KMS-11 (cell line): ENCODE measurements around the gene GPD1.
A peak's percentile ranks its signal among the peaks of the same experiment; 100 is the strongest.

Experiments used
- H2AFZ ChIP-seq: fragments of 200-600 bp; sonication (generic); 2 replicates; pipeline ENCODE4 v1.6.1; 2016; ENCODE audit warnings: antibody characterized with exemption, mixed run types, low read depth
- H3K27ac ChIP-seq: fragments of 200-600 bp; sonication (generic); 2 replicates; pipeline ENCODE4 v1.6.1; 2016; ENCODE audit warnings: mild to moderate bottlenecking, mixed run types
- H3K27me3 ChIP-seq: fragments of 200-600 bp; sonication (generic); 2 replicates; pipeline ENCODE4 v1.6.1; 2017; ENCODE audit warnings: mild to moderate bottlenecking, low read depth, mixed run types, moderate library complexity; ENCODE audit not compliant: insufficient read depth
- H3K36me3 ChIP-seq: fragments of 200-600 bp; sonication (generic); 2 replicates; pipeline ENCODE4 v1.6.1; 2017; ENCODE audit warnings: mild to moderate bottlenecking, mixed run types; ENCODE audit not compliant: insufficient read depth
- H3K4me1 ChIP-seq: fragments of 200-600 bp; sonication (generic); 2 replicates; pipeline ENCODE4 v1.6.1; 2016; ENCODE audit warnings: mild to moderate bottlenecking, low read depth, mixed run types; ENCODE audit not compliant: poor library complexity, severe bottlenecking
- H3K4me2 ChIP-seq: fragments of 200-600 bp; sonication (generic); 2 replicates; pipeline ENCODE4 v1.7.0; 2016; ENCODE audit warnings: mild to moderate bottlenecking, mixed run types
- H3K4me3 ChIP-seq: fragments of 200-600 bp; sonication (generic); IDR thresholded peaks from 2 replicates; pipeline ENCODE4 v1.6.1; 2017; ENCODE audit warnings: low read depth, low read length, mixed read lengths; ENCODE audit not compliant: insufficient read depth
- H3K79me2 ChIP-seq: fragments of 200-600 bp; sonication (generic); 2 replicates; pipeline ENCODE4 v1.6.1; 2016; ENCODE audit warnings: low read depth, mixed run types; ENCODE audit not compliant: insufficient read depth
- H3K9ac ChIP-seq: fragments of 200-600 bp; sonication (generic); 2 replicates; pipeline ENCODE4 v1.6.1; 2016; ENCODE audit warnings: mild to moderate bottlenecking, mixed run types
- H4K20me1 ChIP-seq: fragments of 200-600 bp; sonication (generic); 2 replicates; pipeline ENCODE4 v1.6.1; 2016; ENCODE audit warnings: mild to moderate bottlenecking, mixed run types; ENCODE audit not compliant: insufficient read depth
- TF ChIP-seq, protein P1 (sequence below): fragments of 200-600 bp; sonication (generic); conservative IDR thresholded peaks from 2 replicates; pipeline ENCODE4 v1.6.1; 2017; ENCODE audit warnings: low read depth, mild to moderate bottlenecking, antibody characterized with exemption, low read length, moderate library complexity, mixed read lengths

GPD1 gene

DNA sequence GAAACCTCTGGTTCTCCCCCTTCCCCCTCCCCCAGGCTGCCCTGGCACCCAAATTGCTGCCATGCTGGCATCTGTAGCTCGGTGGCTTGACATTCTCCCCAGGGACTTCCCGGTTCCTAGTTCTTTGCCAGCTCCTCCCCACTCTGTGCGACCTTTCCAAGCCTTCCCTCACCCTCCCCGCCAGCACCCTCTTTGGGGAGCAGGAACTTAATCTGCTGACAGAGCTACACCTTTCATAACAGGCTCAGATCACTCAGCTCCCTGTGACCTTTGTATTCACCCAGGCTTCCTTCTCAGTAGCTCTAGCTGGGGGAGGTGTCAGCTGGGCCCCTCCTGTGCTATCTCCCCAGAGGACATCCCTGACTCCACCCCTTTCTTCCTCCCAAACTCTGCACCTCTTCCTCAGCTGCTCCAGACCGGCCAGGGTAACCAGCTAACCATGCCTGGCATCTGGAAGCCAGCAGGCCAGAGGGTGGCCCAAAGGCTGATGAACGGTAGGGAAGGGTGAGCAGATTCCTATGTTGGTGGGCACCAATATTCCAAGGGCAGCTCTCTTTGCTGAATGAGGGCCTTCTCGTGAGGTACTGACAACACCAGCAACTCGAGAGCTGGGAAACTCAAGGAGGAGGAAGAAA, 6.4 kb downstream of the GPD1 start:
- Histone ChIP-seq H3K9ac (peak overlapping the region; percentile 50), H3K27ac (peak overlapping the region; percentile 92), H3K4me2 (peak overlapping the region; percentile 93), H3K4me3 (no peak overlapping the region), H3K27me3 (no peaks in the 10 kb centered on the region), H4K20me1 (no peaks in the 10 kb centered on the region), H3K79me2 (peaks cover 27% of the 10 kb centered on the region), H3K4me1 (peaks cover 50% of the 10 kb centered on the region), H2AFZ (peak overlapping the region; percentile 53), H3K36me3 (no peaks in the 10 kb centered on the region)
- TF ChIP-seq, protein P1, sequence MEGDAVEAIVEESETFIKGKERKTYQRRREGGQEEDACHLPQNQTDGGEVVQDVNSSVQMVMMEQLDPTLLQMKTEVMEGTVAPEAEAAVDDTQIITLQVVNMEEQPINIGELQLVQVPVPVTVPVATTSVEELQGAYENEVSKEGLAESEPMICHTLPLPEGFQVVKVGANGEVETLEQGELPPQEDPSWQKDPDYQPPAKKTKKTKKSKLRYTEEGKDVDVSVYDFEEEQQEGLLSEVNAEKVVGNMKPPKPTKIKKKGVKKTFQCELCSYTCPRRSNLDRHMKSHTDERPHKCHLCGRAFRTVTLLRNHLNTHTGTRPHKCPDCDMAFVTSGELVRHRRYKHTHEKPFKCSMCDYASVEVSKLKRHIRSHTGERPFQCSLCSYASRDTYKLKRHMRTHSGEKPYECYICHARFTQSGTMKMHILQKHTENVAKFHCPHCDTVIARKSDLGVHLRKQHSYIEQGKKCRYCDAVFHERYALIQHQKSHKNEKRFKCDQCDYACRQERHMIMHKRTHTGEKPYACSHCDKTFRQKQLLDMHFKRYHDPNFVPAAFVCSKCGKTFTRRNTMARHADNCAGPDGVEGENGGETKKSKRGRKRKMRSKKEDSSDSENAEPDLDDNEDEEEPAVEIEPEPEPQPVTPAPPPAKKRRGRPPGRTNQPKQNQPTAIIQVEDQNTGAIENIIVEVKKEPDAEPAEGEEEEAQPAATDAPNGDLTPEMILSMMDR, result no peak

DNA sequence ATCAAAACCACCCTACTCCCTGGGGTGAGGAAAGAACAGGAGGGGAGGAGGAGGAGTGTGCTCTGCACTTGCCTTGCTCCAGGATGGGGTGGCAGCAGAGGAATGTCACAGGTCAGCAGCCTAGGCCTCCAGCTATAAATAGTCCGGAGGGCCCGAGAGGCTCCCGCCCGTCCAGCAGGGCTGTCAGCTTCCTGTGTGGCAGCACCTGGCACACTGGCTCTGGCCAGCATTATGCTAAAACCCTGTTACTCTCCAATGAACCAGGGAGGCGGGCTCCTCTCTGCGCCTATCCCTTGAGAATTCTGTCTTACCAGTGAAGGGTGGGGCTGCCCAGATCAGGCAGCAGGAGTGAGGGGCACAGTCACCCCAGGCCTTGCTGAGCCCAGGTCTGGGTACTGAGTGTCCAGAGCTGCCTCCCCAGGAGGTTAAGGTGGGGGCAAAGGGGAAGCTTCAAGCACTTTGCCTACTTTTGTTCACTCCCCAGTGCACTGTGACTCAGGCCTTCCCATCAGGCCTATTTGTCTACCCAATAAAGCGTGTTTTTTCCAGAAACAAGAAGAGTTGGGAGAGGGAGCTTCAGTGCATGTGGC, 7.0 kb downstream of the GPD1 start:
- no peak overlapping the region for H3K4me3 ChIP-seq
- H3K27me3 ChIP-seq, result no peaks in the 10 kb centered on the region
- TF ChIP-seq, protein P1, result no peak
- peaks cover 50% of the 10 kb centered on the region for H3K4me1 ChIP-seq
- peak overlapping the region; percentile 50 for H3K9ac ChIP-seq
- H2AFZ ChIP-seq, result peak overlapping the region; percentile 53
- H3K79me2 ChIP-seq, result peaks cover 32% of the 10 kb centered on the region
- no peaks in the 10 kb centered on the region for H4K20me1 ChIP-seq
- H3K36me3 ChIP-seq, result no peaks in the 10 kb centered on the region
- peak overlapping the region; percentile 92 for H3K27ac ChIP-seq
- peak overlapping the region; percentile 93 for H3K4me2 ChIP-seq

DNA sequence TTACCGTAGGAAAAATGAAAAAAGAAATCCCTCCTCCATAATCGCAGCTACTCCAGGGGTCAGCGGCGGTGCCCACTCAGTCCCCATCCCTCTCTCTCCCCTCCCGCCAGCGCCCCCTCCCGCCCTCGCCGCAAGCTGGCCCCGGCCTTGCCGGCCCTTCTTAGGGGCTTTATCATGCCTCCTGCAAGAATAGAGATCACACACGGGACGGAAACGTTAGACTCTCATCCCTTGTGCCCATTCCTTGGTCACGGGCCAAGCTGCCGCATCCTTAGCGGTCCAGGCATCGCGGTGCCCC, 7.5 kb downstream of the GPD1 start:
- H3K9ac ChIP-seq, result peak overlapping the region; percentile 50; the same call in 1 of the 2 replicates
- no peak overlapping the region for H3K4me3 ChIP-seq
- H3K36me3 ChIP-seq, result no peaks in the 10 kb centered on the region
- H3K27ac ChIP-seq, result peak overlapping the region; percentile 92
- H3K27me3 ChIP-seq, result no peaks in the 10 kb centered on the region
- H3K4me2 ChIP-seq, result peak overlapping the region; percentile 93
- peak overlapping the region; percentile 53 for H2AFZ ChIP-seq
- H4K20me1 ChIP-seq, result no peaks in the 10 kb centered on the region
- TF ChIP-seq, protein P1, result 0 out of 2 replicates have a peak, but pooled peaks have one; percentile 88
- peaks cover 37% of the 10 kb centered on the region for H3K79me2 ChIP-seq
- peaks cover 50% of the 10 kb centered on the region for H3K4me1 ChIP-seq

DNA sequence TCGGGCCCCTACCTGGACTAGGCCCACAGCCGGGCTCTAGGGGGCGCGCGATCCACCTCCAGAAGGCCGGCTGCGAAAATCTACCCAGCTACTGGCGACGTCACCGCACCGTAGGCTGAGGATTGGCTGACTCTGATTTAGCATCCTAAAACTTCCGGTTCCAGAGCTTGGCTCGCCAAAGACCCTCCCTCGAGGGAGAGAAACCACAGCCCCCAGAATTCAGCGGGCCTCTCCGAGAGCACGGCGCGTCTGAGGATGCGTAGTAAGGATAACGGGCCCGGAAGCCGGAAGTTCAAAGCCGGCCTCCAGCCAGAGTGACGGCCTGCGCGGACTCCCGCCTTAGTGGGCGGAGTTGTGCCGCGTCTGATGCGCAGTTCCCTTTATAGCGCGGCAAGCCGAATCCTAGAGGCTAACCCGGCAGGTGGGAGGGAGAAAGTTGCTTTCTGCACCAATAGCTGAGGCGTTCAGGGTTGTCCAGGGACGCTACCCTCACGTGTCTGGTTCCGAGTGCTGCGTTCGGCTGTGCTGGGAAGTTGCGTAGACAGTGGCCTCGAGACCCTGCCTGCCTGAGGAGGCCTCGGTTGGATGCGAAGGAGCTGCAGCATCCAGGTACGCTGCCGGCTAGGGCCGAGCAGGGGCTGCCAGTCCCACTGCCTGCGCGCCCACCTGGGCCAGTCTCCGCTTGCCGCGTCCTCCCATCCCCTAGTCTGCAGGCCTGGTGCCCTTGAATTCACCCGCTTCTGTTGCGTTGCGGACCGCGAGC, 8.1 kb downstream of the GPD1 start, which contains the start of gene COX14:
Gene COX14, plus strand, starts transcription at position 544 of the 763 bp plus-strand sequence. CDS start 7,808 bp downstream, outside the sequence.
- Histone ChIP-seq H3K9ac (peak within 1 kb of the TSS; percentile 68; the same call in 1 of the 2 replicates), H3K27me3 (no peaks in the 10 kb centered on the region), H2AFZ (peak within 1 kb of the TSS; percentile 64), H3K36me3 (no peaks in the 10 kb centered on the region), H3K4me3 (no peak within 1 kb of the TSS), H4K20me1 (no peaks in the 10 kb centered on the region), H3K27ac (peak within 1 kb of the TSS; percentile 92), H3K79me2 (peaks cover 42% of the 10 kb centered on the region), H3K4me1 (peaks cover 50% of the 10 kb centered on the region), H3K4me2 (peak within 1 kb of the TSS; percentile 93)
- TF ChIP-seq, protein P1, result peak; percentile 33
